Measurements from ENCODE around the gene PDZD2. TPM values are rescaled to one million over a fixed set of nuclear protein-coding genes. Genes with fewer than 3 reads are reported as not detected.

Gene PDZD2
- total RNA-seq, 1 donor from 2014 or later: 6.7 TPM

DNA sequence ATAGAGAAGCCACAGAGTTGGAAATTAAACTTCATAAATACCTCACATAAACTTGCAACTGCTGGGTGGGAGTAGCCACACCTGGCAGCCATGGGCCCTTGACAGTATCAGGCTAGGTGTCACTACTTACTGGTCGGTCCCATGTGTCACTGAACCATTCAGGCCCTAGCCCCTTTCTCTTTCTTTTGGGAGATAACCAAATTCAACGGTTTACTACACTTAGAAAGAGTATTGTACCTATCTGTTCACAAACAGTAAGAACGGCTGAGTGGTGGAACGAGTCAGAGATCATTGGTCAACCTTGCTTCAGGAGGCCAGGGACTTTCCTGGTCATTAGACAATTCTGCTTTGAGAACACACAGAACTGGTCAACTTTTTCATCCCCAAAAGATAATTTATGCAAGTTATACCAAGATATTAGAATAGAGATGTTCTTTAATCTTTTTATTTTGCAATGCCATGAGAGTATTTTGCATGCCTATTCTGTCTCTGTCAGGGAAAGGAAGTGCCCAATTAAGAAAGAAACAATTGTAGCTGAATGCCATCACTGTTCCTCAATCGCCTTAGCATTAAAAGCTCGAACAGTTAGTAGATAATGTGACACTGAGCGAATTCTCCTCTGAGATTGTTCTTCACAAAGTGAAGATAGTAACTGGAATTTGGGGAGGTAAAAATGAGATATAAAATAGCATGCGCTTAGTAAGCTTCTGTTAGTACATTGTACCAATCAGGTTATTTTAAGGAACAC, 484.3 kb downstream of the PDZD2 start:
- H3K36me3 ChIP-seq (ENCODE audit: control insufficient read depth, insufficient read depth, low read length): peaks cover 2% of the 10 kb centered on the region
- no peak overlapping the region for H3K4me3 ChIP-seq (ENCODE audit: low read depth, low read length)
- no peak for DNase-seq (ENCODE audit: low read depth)
- no peaks in the 10 kb centered on the region for H3K27me3 ChIP-seq (ENCODE audit: control insufficient read depth, insufficient read depth, low read length)
- TF ChIP-seq, protein P1, sequence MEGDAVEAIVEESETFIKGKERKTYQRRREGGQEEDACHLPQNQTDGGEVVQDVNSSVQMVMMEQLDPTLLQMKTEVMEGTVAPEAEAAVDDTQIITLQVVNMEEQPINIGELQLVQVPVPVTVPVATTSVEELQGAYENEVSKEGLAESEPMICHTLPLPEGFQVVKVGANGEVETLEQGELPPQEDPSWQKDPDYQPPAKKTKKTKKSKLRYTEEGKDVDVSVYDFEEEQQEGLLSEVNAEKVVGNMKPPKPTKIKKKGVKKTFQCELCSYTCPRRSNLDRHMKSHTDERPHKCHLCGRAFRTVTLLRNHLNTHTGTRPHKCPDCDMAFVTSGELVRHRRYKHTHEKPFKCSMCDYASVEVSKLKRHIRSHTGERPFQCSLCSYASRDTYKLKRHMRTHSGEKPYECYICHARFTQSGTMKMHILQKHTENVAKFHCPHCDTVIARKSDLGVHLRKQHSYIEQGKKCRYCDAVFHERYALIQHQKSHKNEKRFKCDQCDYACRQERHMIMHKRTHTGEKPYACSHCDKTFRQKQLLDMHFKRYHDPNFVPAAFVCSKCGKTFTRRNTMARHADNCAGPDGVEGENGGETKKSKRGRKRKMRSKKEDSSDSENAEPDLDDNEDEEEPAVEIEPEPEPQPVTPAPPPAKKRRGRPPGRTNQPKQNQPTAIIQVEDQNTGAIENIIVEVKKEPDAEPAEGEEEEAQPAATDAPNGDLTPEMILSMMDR (IDR thresholded peaks at IDR 0.05; ENCODE audit: insufficient read depth, low read length, poor library complexity, severe bottlenecking): no peak

DNA sequence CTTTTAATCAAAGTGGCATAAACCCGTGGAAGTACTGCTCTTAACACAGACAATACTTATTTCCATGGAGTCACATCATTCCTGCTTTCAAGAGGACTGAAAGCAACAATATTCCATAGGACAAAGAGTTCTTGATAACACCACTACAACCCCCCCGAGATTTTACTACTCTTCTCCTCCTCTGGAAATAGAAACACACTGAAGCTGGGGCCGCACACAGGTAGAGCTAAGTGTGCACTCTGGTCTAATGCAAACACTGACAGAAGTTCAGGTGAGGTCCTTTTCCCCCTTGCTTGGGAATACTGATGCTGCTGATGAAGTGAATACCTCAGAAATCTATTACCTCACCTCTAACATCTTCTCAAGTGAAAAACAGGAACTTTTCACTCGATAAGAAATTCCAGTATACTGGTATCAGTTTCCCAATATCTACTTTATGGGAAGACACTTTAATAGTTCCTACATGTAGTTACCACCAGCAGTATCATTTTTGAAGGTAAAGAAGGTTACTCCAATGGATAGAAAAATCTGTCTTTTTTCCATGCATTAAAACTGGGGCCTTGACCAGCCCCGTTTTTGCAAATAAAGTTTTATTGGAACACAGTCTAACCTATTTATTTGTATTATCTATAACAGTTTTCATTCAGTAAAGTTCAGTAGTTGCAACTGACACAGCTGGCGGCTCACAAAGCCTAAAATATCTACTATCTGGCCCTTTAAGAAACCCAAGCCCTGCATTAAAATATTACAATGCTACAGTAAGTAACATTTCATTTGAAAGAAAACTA, 485.2 kb downstream of the PDZD2 start:
- Histone ChIP-seq H3K4me3 (ENCODE audit: low read depth, low read length) (no peak overlapping the region), H3K36me3 (ENCODE audit: control insufficient read depth, insufficient read depth, low read length) (peaks cover 2% of the 10 kb centered on the region), H3K27me3 (ENCODE audit: control insufficient read depth, insufficient read depth, low read length) (no peaks in the 10 kb centered on the region)
- TF ChIP-seq, protein P1 (IDR thresholded peaks at IDR 0.05; ENCODE audit: insufficient read depth, low read length, poor library complexity, severe bottlenecking): no peak
- DNase-seq (ENCODE audit: low read depth): no peak

- DNase-seq (ENCODE audit: low read depth): no peak
- no peaks in the 10 kb centered on the region for H3K27me3 ChIP-seq (ENCODE audit: control insufficient read depth, insufficient read depth, low read length)
- peaks cover 2% of the 10 kb centered on the region for H3K36me3 ChIP-seq (ENCODE audit: control insufficient read depth, insufficient read depth, low read length)
- TF ChIP-seq, protein P1 (IDR thresholded peaks at IDR 0.05; ENCODE audit: insufficient read depth, low read length, poor library complexity, severe bottlenecking): no peak
- H3K4me3 ChIP-seq (ENCODE audit: low read depth, low read length): no peak overlapping the region
Measured at GRCh38 chr5:32126691-32127090, 487.8 kb downstream of the PDZD2 start.

- Histone ChIP-seq H3K27me3 (ENCODE audit: control insufficient read depth, insufficient read depth, low read length) (no peaks in the 10 kb centered on the region), H3K36me3 (ENCODE audit: control insufficient read depth, insufficient read depth, low read length) (peaks cover 2% of the 10 kb centered on the region), H3K4me3 (ENCODE audit: low read depth, low read length) (no peak overlapping the region)
- DNase-seq (ENCODE audit: low read depth): no peak
- TF ChIP-seq, protein P1 (IDR thresholded peaks at IDR 0.05; ENCODE audit: insufficient read depth, low read length, poor library complexity, severe bottlenecking): no peak
Measured at GRCh38 chr5:32127711-32128110, 488.8 kb downstream of the PDZD2 start.

- no peaks in the 10 kb centered on the region for H3K27me3 ChIP-seq (ENCODE audit: control insufficient read depth, insufficient read depth, low read length)
- DNase-seq (ENCODE audit: low read depth): no peak
- no peak overlapping the region for H3K4me3 ChIP-seq (ENCODE audit: low read depth, low read length)
- H3K36me3 ChIP-seq (ENCODE audit: control insufficient read depth, insufficient read depth, low read length): peaks cover 2% of the 10 kb centered on the region
- TF ChIP-seq, protein P1 (IDR thresholded peaks at IDR 0.05; ENCODE audit: insufficient read depth, low read length, poor library complexity, severe bottlenecking): no peak
Measured at GRCh38 chr5:32129074-32129598, 490.2 kb downstream of the PDZD2 start.

Measured in kidney epithelial cell (primary cell).